Liver (tissue), 9 donors: ENCODE results near the gene TNK2. TPM values are rescaled to one million over a fixed set of nuclear protein-coding genes. Genes with fewer than 3 reads are reported as not detected.
"Not testable (repeated sequence)": the region's sequence is repeated elsewhere in the genome, so short reads cannot be mapped to it uniquely, and the experiment has no call there.

Experiments used
- DNase-seq: peaks from one replicate; pipeline ENCODE4 v3.0.0-alpha.2; 2017; ENCODE audit warnings: low spot score
- H3K27ac ChIP-seq, 2 donors: one replicate each; pipeline ENCODE4 v1.7.0; 2013; ENCODE audit warnings: inconsistent platforms in 2 of 2, low read length in 2 of 2, control low read depth in 1 of 2, low read depth in 1 of 2, mild to moderate bottlenecking in 1 of 2
- H3K27me3 ChIP-seq, 4 donors: one replicate each; pipeline versions ENCODE4 v1.6.1 to v1.7.0; 2013; ENCODE audit warnings: low read length in 3 of 4, inconsistent platforms in 1 of 4, mild to moderate bottlenecking in 1 of 4, moderate library complexity in 1 of 4; ENCODE audit not compliant: control insufficient read depth in 4 of 4, insufficient read depth in 4 of 4
- H3K36me3 ChIP-seq, 4 donors: one replicate each; pipeline versions ENCODE4 v1.6.1 to v1.7.0; 2013; ENCODE audit warnings: low read length in 3 of 4, mild to moderate bottlenecking in 3 of 4, low read depth in 1 of 4, moderate library complexity in 1 of 4; ENCODE audit not compliant: control insufficient read depth in 4 of 4, insufficient read depth in 3 of 4
- H3K4me1 ChIP-seq, 4 donors: one replicate each; pipeline versions ENCODE4 v1.6.1 to v1.7.0; 2013; ENCODE audit warnings: low read length in 3 of 4, mild to moderate bottlenecking in 3 of 4, moderate library complexity in 1 of 4; ENCODE audit not compliant: control insufficient read depth in 4 of 4, insufficient read depth in 4 of 4
- H3K4me3 ChIP-seq, 3 donors: one replicate each; pipeline versions ENCODE4 v1.6.1 to v1.7.0; 2013; ENCODE audit warnings: low read length in 3 of 3, control low read depth in 1 of 3, low read depth in 1 of 3, mild to moderate bottlenecking in 1 of 3
- H3K9ac ChIP-seq, 2 donors: one replicate each; pipeline ENCODE4 v1.7.0; 2013; ENCODE audit warnings: low read length in 2 of 2, mild to moderate bottlenecking in 2 of 2, moderate library complexity in 2 of 2, control low read depth in 1 of 2, low read depth in 1 of 2
- H3K9me3 ChIP-seq, 4 donors: one replicate each; pipeline versions ENCODE4 v1.6.1 to v1.7.0; 2013; ENCODE audit warnings: low read length in 3 of 4; ENCODE audit not compliant: control insufficient read depth in 4 of 4
- CTCF ChIP-seq: fragments of 150-350 bp; IDR thresholded peaks from 2 replicates; pipeline ENCODE4 v1.5.1; 2017; ENCODE audit warnings: improper control_type of control experiment, low read depth, low read length; ENCODE audit not compliant: missing input control
- EGR1 ChIP-seq, 2 donors: IDR thresholded peaks; 2 replicates each; pipeline ENCODE4 v1.6.1; 2016 to 2018; ENCODE audit warnings: antibody characterized with exemption in 2 of 2, low read depth in 2 of 2
- FOXA2 ChIP-seq: IDR thresholded peaks from 2 replicates; pipeline ENCODE4 v1.6.1; 2016; ENCODE audit warnings: antibody characterized with exemption
- GABPA ChIP-seq, 2 donors: IDR thresholded peaks in 1 of 2; conservative IDR thresholded peaks in 1 of 2; 2 replicates each; pipeline ENCODE4 v1.6.1; 2016; ENCODE audit warnings: antibody characterized with exemption in 2 of 2, mild to moderate bottlenecking in 1 of 2, moderate library complexity in 1 of 2
- HNF4A ChIP-seq, 2 donors: conservative IDR thresholded peaks; 2 replicates each; pipeline ENCODE4 v1.6.1; 2016; ENCODE audit warnings: antibody characterized with exemption in 2 of 2, mild to moderate bottlenecking in 2 of 2
- HNF4G ChIP-seq: IDR thresholded peaks from 2 replicates; pipeline ENCODE4 v1.6.1; 2016; ENCODE audit warnings: antibody characterized with exemption
- JUND ChIP-seq, 2 donors: IDR thresholded peaks; 2 replicates each; pipeline ENCODE4 v1.6.1; 2016; ENCODE audit warnings: antibody characterized with exemption in 2 of 2
- MAX ChIP-seq: IDR thresholded peaks from 2 replicates; pipeline ENCODE4 v1.6.1; 2016; ENCODE audit warnings: antibody characterized with exemption
- NR2F2 ChIP-seq: IDR thresholded peaks from 2 replicates; pipeline ENCODE4 v1.6.1; 2016; ENCODE audit warnings: antibody characterized with exemption
- RAD21 ChIP-seq, 2 donors: IDR thresholded peaks; 2 replicates each; pipeline ENCODE4 v1.6.1; 2016; ENCODE audit warnings: antibody characterized with exemption in 2 of 2, mild to moderate bottlenecking in 2 of 2
- REST ChIP-seq: IDR thresholded peaks from 2 replicates; pipeline ENCODE4 v1.6.1; 2016; ENCODE audit warnings: antibody characterized with exemption, mild to moderate bottlenecking
- SP1 ChIP-seq: IDR thresholded peaks from 2 replicates; pipeline ENCODE4 v1.6.1; 2018; ENCODE audit warnings: antibody characterized with exemption, mild to moderate bottlenecking
- TAF1 ChIP-seq: conservative IDR thresholded peaks from 2 replicates; pipeline ENCODE4 v1.6.1; 2016; ENCODE audit warnings: antibody characterized with exemption, mild to moderate bottlenecking
- WGBS: extraction: QIAGEN DNeasy Blood & Tissue Kit; methylation state at CpG from one replicate; pipeline ENCODE4 v1.1.7; 2013; 5-methylcytosine and 5-hydroxymethylcytosine counted together
- polyA plus RNA-seq, 2 donors: library from polyadenylated mRNA; stranded (reverse) in 1 of 2; unstranded in 1 of 2; fragments of 200-250 nt in 1 of 2; fragments of >200 nt in 1 of 2; fragmentation: Nextera tagmentation in 1 of 2; extraction: Ambion mirVana in 1 of 2; gene quantifications; one replicate each; pipeline versions ENCODE4 v1.2.1 to v1.2.3, GENCODE V29; 2013 to 2015
- total RNA-seq, 2 donors: library from RNA; depleted of rRNA; stranded (reverse); fragments of >200 nt; gene quantifications; one replicate each; pipeline ENCODE4 v1.2.3, GENCODE V29; 2014
- donor health status: healthy.
- donor health status: healthy.
- donor health status: healthy.
- donor health status: healthy.
- donor health status: healthy.

Gene TNK2
- total and polyA plus RNA-seq, 4 donors = 4.0 to 12.2 (median 8.8) TPM

GRCh38 chr3:195914146-195914545, 5.8 kb upstream of the TNK2 start:
- not testable (repeated sequence) for H3K36me3 ChIP-seq, H3K9me3 ChIP-seq, H3K27me3 ChIP-seq, H3K4me3 ChIP-seq, DNase-seq, H3K9ac ChIP-seq
- WGBS = 94% methylated on average over 8 of the region's 8 CpGs
- Histone ChIP-seq H3K27ac (peak overlapping the region in 1 of 2 donors; percentile 79), H3K4me1 (peaks cover 4 to 24% (median 16%) of the 10 kb centered on the region in 4 donors)

GRCh38 chr3:195913382-195913781, 5.0 kb upstream of the TNK2 start:
- TF ChIP-seq SP1 (no peak), FOXA2 (no peak), GABPA (IDR thresholded peaks at IDR 0.05 in 1 of 2, conservative IDR thresholded peaks at IDR 0.05 in 1 of 2) (no peak), RAD21 (IDR thresholded peaks at IDR 0.05) (no peak), MAX (no peak), CTCF (no peak), TAF1 (no peak), EGR1 (IDR thresholded peaks at IDR 0.05; ENCODE audit: low read depth in 2 of 2) (no peak), HNF4A (conservative IDR thresholded peaks at IDR 0.05) (no peak)
- Histone ChIP-seq H3K4me1 (peaks cover 4 to 29% (median 17%) of the 10 kb centered on the region in 4 donors), H3K9ac (no peak overlapping the region), H3K9me3 (no peaks in the 10 kb centered on the region), H3K36me3 (no peaks in the 10 kb centered on the region), H3K27ac (no peak overlapping the region), H3K27me3 (no peaks in the 10 kb centered on the region), H3K4me3 (no peak overlapping the region)
- WGBS = 95% methylated on average over 11 of the region's 11 CpGs
- no peak for DNase-seq

GRCh38 chr3:195911946-195912270, 3.6 kb upstream of the TNK2 start:
- H3K4me1 ChIP-seq = peaks cover 16 to 44% (median 29%) of the 10 kb centered on the region in 4 donors
- 77% methylated on average over 4 of the region's 4 CpGs for WGBS
- no peak overlapping the region for H3K4me3 ChIP-seq
- no peak overlapping the region for H3K9ac ChIP-seq
- no peaks in the 10 kb centered on the region for H3K9me3 ChIP-seq
- no peaks in the 10 kb centered on the region for H3K36me3 ChIP-seq
- TF ChIP-seq HNF4A (conservative IDR thresholded peaks at IDR 0.05) (no peak), MAX (no peak), JUND (IDR thresholded peaks at IDR 0.05) (no peak), HNF4G (no peak), TAF1 (no peak), REST (no peak), NR2F2 (no peak)
- no peak for DNase-seq
- peak overlapping the region in 1 of 2 donors; percentile 3 for H3K27ac ChIP-seq
- no peaks in the 10 kb centered on the region for H3K27me3 ChIP-seq
